Calu3 (cell line): ENCODE data around the gene SLC4A1. TPM values are rescaled to one million over a fixed set of nuclear protein-coding genes. Genes with fewer than 3 reads are reported as not detected.
A peak's percentile ranks its signal among the peaks of the same experiment; 100 is the strongest.

Experiments
- BruUV-seq: library from RNA; stranded (reverse); fragments of 400-500 nt; replicated peaks from 2 replicates; lab custom pipeline; 2021; lab: Mats Ljungman, UMichigan
- CTCF ChIA-PET: fragments of 300-600 bp; sonication (Branson Sonifier 250); formaldehyde crosslinking; loops from one replicate; lab custom pipeline; 2022; ENCODE audit warnings: antibody characterized with exemption; lab: Charles Lee
- DNase-seq: peaks from one replicate; pipeline ENCODE4 v3.0.0; 2022
- H3K27ac Mint-ChIP-seq: one replicate; pipeline ENCODE4 v1.8.0; 2022; ENCODE audit warnings: mixed read lengths; ENCODE audit not compliant: unreplicated experiment
- H3K27me3 Mint-ChIP-seq: one replicate; pipeline ENCODE4 v1.8.0; 2022; ENCODE audit warnings: mixed read lengths; ENCODE audit not compliant: unreplicated experiment
- H3K36me3 Mint-ChIP-seq: one replicate; pipeline ENCODE4 v1.8.0; 2022; ENCODE audit warnings: mild to moderate bottlenecking, moderate library complexity, mixed read lengths; ENCODE audit not compliant: insufficient read depth, unreplicated experiment
- H3K4me1 Mint-ChIP-seq: one replicate; pipeline ENCODE4 v1.8.0; 2022; ENCODE audit warnings: mild to moderate bottlenecking, low read depth, mixed read lengths; ENCODE audit not compliant: unreplicated experiment
- H3K4me3 Mint-ChIP-seq: one replicate; pipeline ENCODE4 v1.8.0; 2022; ENCODE audit warnings: mild to moderate bottlenecking, low read depth, moderate library complexity, mixed read lengths; ENCODE audit not compliant: unreplicated experiment
- H3K9me3 Mint-ChIP-seq: one replicate; pipeline ENCODE4 v1.8.0; 2022; ENCODE audit warnings: low read depth, mixed read lengths; ENCODE audit not compliant: unreplicated experiment
- CTCF ChIP-seq: fragments of 200-600 bp; IDR thresholded peaks from one replicate; pipeline ENCODE4 v1.8.0; 2022; ENCODE audit warnings: antibody characterized with exemption; ENCODE audit not compliant: unreplicated experiment
- intact Hi-C: fragments of 100-400 bp; cut with micrococcal nuclease; formaldehyde crosslinking; loops from one replicate; pipeline ENCODE4 v1.10.0; 2022; ENCODE audit not compliant: unreplicated experiment
- total RNA-seq: library from RNA; stranded (reverse); gene quantifications from 2 replicates; pipeline ENCODE4 v1.2.3, GENCODE V29; 2022

Gene SLC4A1
- total RNA-seq, 1 experiment from 2014 or later: not detected

DNA sequence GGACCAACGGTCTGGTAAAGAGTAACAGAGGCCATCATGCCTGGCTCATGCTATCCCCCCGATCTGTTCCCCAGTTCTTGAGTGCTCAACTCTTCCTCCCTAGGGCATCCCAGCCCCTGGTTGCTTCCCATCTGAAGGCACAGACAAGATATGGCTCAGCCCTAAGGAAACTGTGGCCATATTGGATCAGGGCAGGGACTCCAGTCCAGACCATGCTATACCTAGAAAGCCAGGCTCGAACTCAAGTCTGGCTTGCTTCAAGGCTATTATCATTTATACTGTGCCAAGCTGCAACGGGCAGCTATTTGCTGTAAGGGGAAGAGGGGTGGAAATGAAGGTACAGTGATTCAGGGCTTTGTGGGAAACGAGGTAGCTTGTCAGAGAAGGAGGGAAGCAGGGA, 51.2 kb downstream of the SLC4A1 start:
- Mint-ChIP-seq H3K36me3 (peaks cover 80% of the 10 kb centered on the region), H3K4me3 (peak overlapping the region; percentile 86), H3K27me3 (no peaks in the 10 kb centered on the region), H3K4me1 (peaks cover 17% of the 10 kb centered on the region), H3K27ac (no peak overlapping the region), H3K9me3 (no peaks in the 10 kb centered on the region)
- TF ChIP-seq CTCF: no peak
- intact Hi-C loops: no loop called here
- no peak for DNase-seq
- CTCF ChIA-PET: interaction anchor here (0.7 to 1.4 kb wide), 2 partner anchors 13 to 15 kb away, joined by 3 to 4 read pairs; no protein-coding TSS in a partner anchor
- no TSS peak for BruUV-seq

GRCh38 chr17:44216173-44216572, 51.8 kb downstream of the SLC4A1 start:
- H3K27ac Mint-ChIP-seq: no peak overlapping the region
- H3K4me3 Mint-ChIP-seq: no peak overlapping the region
- H3K27me3 Mint-ChIP-seq: no peaks in the 10 kb centered on the region
- no peaks in the 10 kb centered on the region for H3K9me3 Mint-ChIP-seq
- DNase-seq: no peak
- intact Hi-C loops: no loop called here
- peaks cover 80% of the 10 kb centered on the region for H3K36me3 Mint-ChIP-seq
- CTCF ChIA-PET: interaction anchor here (1.4 kb wide), 1 partner anchor 13 kb away, joined by 4 read pairs; no protein-coding TSS in a partner anchor
- peaks cover 17% of the 10 kb centered on the region for H3K4me1 Mint-ChIP-seq
- BruUV-seq: no TSS peak
- TF ChIP-seq CTCF: no peak

GRCh38 chr17:44214896-44215295, 53.0 kb downstream of the SLC4A1 start:
- intact Hi-C loops: no loop called here
- no peaks in the 10 kb centered on the region for H3K27me3 Mint-ChIP-seq
- no peak for DNase-seq
- no TSS peak for BruUV-seq
- H3K36me3 Mint-ChIP-seq: peaks cover 75% of the 10 kb centered on the region
- CTCF ChIA-PET: no interaction called here
- peaks cover 17% of the 10 kb centered on the region for H3K4me1 Mint-ChIP-seq
- TF ChIP-seq CTCF: no peak
- H3K27ac Mint-ChIP-seq: no peak overlapping the region
- H3K4me3 Mint-ChIP-seq: no peak overlapping the region
- H3K9me3 Mint-ChIP-seq: no peaks in the 10 kb centered on the region

DNA sequence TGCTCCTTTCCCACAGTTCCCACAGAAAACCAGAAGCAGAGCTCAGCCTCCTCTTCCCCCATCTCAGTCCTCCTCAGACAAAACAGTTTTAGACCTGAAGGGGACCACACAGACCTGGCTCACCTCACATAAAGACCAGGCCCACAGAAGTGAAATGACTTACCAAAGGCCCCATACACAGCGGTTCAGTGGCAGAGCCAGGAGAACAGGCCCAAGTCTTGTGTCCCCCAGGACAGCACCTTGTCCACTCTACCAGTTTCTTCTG, 53.8 kb downstream of the SLC4A1 start:
- no peaks in the 10 kb centered on the region for H3K27me3 Mint-ChIP-seq
- no peak overlapping the region for H3K4me3 Mint-ChIP-seq
- CTCF ChIA-PET: interaction anchor here (0.6 kb wide), 1 partner anchor 103 kb away, joined by 3 read pairs; no protein-coding TSS in a partner anchor
- H3K4me1 Mint-ChIP-seq: peaks cover 17% of the 10 kb centered on the region
- intact Hi-C loops: no loop called here
- no TSS peak for BruUV-seq
- no peaks in the 10 kb centered on the region for H3K9me3 Mint-ChIP-seq
- peak overlapping the region; percentile 35 for H3K27ac Mint-ChIP-seq
- no peak for TF ChIP-seq CTCF
- H3K36me3 Mint-ChIP-seq: peaks cover 76% of the 10 kb centered on the region
- no peak for DNase-seq
